T-helper 2 cell treated with Interferon-gamma antibody and Interleukin-4, amounts not matched to agents 100 ng/mL and 5 ng/mL, for 36 hours (primary cell): ENCODE data around the gene COMMD2. TPM values are rescaled to one million over a fixed set of nuclear protein-coding genes. Genes with fewer than 3 reads are reported as not detected.

ENCODE experiments used
- intact Hi-C: fragments of 100-400 bp; cut with micrococcal nuclease; formaldehyde crosslinking; loops from one replicate; pipeline ENCODE4 v1.15.1; 2023
- total RNA-seq: library from RNA; stranded (reverse); gene quantifications from 2 replicates; pipeline ENCODE4 v1.2.3, GENCODE V29; 2022

Gene COMMD2
- total RNA-seq, 1 donor from 2014 or later = 31.7 TPM

DNA sequence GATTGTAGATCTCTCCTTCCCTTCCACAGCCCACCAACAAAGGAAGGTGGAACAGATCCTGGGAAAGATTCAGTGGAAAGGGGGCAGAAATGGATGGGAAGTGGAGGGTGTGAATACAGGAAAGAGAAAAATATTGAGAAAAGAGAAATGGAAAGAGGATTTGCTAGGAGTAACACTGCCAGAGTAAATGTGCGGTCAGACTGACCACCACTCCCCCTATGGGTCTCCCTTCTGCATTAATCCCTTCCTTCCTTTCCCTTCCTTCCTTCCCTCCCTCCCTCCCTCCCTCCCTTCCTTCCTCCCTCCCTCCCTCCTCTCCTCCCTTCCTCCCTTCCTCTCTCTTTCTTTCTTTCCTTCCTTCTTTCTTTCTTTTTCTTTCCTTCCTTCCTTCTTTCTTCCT is 12.0 kb upstream of the COMMD2 start:
- intact Hi-C loops = no loop called here

DNA sequence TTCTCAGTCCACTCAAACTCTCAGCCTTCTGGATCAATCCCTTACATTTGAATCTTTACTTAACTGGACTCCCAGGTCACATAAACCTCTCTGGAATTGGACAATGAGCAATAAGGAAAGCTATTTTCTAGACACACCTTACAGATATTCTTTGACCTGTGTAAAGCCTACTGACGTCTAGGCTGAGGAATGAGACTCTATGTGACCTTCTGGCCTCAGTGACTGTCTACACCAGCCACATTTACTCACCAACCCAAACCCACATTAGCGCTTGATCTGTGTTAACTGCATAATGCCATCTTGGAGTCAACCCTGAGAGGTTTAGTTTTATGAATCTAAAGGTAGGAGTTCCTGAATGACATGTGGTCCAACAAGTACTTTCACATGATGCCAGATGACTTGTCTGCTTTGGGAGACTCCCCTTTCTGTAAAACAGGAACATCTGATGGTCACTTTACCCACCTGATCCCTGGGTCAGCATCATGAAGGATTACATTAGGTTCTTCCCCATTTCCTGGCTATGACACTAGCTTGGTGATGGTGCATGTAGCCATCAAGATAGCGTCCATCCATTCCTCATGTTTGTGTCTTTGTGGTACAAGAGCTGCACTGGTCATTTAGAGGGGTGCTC is 11.4 kb upstream of the COMMD2 start:
- intact Hi-C loops = no loop called here

DNA sequence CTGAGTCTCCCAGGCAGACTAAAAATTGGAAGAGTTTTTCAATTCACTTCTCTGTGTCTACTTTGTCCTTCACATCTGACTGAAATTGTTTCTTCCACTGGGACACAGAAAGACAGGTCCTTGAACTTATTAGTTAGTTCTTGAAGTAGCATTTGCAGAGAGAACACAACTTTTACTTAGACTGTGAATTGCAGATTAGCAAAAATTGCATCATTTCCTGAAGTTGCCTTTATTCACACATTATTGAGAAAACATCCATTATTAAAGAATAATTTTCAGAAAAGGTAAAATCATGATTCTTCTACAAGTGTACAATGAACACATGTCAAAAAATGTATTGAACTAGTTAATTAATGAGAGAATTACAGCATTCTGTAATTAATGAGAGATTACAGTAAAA is 1.4 kb upstream of the COMMD2 start:
- intact Hi-C loops = loop anchor here (10.0 kb wide), 1 partner anchor 629 kb away; the partner anchor contains the start of gene HPS3

GRCh38 chr3:149752788-149753136 is 473 bp upstream of the COMMD2 start:
- intact Hi-C loops = loop anchor here (1.0 to 10.0 kb wide), 5 partner anchors 61 to 628 kb away; partner anchors contain the start of genes HPS3 and RNF13

- intact Hi-C loops = loop anchor here (10.0 kb wide), 1 partner anchor 627 kb away; the partner anchor contains the start of gene HPS3
Observed at GRCh38 chr3:149751551-149751950, 738 bp downstream of the COMMD2 start.

- intact Hi-C loops = no loop called here
Observed at GRCh38 chr3:149744606-149745005, 7.7 kb downstream of the COMMD2 start.

- intact Hi-C loops = no loop called here
Observed at GRCh38 chr3:149744151-149744550, 8.1 kb downstream of the COMMD2 start.

DNA sequence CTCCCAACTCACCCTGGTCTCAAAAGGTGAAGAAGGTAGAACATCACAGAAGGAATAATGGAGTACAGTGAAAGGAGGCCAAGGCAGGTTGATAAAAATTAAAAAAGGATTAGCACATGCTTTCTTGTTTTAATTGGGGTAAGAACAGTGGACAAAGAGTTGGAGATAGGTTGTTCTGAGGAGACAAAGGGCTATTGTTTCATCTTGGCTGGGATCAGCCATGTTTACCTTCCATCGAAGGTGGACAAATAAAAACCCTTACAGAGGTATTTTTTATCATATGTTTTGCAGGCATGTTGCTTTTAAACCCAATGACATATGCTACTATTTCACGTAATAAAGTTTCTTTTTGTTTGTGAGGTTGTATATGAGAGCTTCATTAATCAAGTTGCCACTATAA is 12.9 kb downstream of the COMMD2 start:
- intact Hi-C loops = no loop called here

DNA sequence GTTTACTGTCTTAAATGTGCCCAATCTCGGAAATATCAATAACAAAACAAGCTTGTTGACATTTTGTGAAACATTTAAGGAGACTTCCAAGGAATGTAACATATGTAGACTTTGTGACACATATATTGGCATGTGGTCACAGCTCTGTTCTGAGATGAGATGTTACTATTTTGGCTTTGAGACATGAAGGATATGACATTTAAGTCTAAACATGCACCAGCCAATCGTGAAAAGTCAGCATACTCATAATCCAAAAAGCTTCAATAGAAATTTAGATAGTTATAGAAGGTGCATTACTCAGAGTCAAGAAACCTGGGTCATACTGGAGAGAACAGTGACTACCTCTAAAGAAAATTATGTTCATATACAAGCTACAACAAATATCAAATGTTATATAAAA is 13.4 kb downstream of the COMMD2 start:
- intact Hi-C loops = no loop called here

DNA sequence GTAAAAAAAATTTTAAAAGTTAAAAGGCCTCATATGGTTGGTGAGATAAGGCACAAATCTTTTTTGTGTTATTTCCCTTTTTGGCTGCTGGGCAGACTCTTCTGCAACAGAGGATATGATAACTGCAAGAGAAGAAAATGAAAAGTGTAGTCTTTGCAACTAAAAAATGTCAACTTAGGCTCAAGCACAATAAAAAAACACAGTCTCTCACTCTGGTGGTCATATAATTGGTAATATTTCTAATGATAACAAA is 15.4 kb downstream of the COMMD2 start:
- intact Hi-C loops = no loop called here

DNA sequence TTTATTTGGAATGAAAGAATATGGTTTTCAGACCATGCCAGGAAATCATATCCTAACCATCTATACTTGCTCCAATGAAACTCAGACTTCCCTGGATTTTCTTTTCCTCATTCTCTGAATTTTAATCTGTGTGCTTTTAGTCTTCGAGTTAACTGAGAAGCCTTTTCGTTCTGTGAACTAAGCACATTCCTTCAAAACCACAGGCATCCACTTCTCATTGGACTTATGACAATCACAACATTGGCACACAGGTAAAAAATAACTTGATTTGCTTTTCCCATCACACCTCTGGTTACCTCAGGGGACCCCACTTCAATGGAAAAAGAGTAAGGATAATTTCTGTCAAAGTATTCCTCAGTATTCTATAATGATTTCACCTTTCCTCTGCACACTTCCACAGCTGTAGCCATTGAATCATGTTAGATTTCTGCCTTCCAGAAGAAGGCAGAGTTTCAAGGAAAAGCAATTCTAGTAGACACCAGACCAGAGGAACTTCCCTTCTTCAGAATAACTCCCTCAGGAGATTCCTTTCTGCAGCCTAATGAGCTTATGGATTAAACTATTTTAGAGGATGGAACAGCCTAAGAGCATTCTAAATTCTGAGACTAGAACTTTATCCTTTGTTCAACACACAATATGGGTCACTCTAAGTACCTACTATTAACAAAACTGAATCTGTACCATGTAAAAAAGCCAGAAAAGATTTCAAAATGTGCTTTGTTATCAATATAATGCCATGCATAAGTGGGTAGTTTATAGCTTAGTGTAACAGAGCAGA is 15.9 kb downstream of the COMMD2 start:
- intact Hi-C loops = no loop called here

GRCh38 chr3:149732234-149732633 is 20.1 kb downstream of the COMMD2 start:
- intact Hi-C loops = no loop called here

GRCh38 chr3:149727656-149728055 is 24.6 kb downstream of the COMMD2 start:
- intact Hi-C loops = no loop called here

DNA sequence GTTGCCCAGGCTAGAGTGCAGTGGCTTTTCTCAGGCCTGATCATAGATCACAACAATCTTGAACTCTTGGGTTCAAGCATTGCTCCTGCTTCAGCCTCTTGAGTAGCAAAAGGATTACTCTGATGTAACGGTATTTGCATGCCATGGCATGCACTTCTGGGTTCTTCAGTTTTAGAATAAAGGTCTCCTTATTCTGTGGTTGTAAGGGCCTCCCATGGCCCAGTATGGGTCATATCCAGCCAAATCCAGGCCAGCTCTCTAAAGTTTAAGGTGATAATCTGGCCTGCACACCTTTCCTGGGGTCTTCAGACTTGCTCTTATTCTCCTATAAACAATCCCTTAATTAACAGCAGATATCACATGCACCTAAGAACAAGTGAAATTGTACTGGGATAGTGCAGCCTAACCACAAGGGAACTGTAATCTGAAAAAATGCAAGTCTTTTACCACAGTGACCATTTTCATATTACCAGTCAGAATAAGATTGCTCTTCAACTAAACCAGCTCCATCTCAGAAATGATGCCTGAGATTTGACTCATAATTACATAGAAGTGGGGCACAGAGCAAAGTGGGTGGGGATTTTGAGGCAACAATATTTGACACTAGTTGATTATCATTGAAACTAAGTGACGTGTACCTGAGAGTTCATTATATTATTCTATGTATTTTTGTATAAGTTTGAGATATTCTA is 25.4 kb downstream of the COMMD2 start:
- intact Hi-C loops = no loop called here

GRCh38 chr3:149723781-149724180 is 28.5 kb downstream of the COMMD2 start:
- intact Hi-C loops = no loop called here

GRCh38 chr3:149720918-149721317 is 31.4 kb downstream of the COMMD2 start:
- intact Hi-C loops = no loop called here

DNA sequence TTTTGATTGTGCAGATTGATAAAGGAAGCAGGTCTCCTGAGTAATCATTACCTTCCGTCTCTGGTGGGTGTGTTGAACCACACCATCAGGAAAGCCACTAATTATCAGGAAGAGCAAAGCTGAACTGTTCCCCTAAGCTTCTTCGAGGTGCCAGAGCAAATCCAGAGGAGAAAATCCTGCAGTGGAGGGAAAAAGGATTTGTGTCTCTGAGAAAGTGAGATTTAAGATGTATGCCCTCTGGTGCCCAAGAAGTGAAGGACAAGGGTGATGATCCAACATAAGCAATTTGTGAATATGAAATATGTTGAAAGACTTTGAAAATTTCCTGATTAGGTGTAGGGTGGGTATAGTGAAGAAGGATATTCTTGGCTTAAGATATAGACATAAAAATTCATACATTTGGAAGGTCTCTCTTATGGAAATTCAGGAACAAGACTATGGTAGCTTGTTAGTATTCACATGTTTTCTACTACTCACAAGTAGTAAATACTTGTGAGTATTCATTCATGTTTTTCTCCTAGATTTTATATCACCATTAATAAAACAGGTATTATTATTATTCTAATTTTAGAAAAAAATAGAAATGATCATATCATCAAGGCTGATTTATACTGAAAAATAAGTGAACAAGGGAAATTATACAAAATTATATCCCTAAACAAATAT is 34.8 kb downstream of the COMMD2 start:
- intact Hi-C loops = loop anchor here (1.0 to 2.0 kb wide), 3 partner anchors 148 to 205 kb away; no protein-coding TSS in a partner anchor

DNA sequence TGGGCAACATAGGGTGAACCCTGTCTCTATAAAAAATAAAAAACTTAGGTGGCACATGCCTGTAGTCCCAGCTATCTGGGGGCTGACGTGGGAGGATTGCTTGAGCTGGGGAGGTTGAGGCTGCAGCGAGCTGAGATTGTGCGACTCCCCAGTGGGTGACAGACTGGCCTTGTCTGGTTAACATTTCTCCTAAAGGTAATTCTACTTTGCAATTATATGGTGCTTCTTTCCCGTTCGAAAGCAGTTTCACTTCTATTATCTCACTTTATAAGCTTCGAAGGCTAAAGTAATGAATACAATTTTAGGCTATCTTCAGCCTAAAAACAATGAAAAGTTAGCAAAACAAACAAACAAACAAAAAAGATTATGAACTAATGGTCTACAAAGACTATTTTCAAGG is 35.3 kb downstream of the COMMD2 start:
- intact Hi-C loops = loop anchor here (1.0 to 2.0 kb wide), 3 partner anchors 148 to 205 kb away; no protein-coding TSS in a partner anchor

DNA sequence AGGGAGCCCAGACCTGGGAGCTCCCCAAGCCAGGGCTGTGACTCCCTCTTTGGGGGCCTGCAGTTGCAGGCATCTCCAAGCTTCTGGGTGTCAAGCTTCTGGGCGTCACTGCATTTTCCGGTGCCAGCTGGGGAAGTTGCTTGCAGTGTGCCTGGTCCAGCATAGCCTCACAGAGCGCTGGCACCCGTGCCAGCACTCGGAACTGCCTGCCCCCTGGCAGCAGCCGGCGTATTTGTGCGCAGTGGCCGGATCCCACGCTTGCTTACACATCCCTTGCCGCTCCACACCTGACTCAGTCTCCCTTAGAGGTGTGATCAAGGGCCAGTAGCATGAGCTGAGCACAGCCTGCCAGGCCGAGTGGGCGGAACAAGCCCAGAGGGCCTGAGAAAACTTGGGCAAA is 37.0 kb downstream of the COMMD2 start:
- intact Hi-C loops = no loop called here

DNA sequence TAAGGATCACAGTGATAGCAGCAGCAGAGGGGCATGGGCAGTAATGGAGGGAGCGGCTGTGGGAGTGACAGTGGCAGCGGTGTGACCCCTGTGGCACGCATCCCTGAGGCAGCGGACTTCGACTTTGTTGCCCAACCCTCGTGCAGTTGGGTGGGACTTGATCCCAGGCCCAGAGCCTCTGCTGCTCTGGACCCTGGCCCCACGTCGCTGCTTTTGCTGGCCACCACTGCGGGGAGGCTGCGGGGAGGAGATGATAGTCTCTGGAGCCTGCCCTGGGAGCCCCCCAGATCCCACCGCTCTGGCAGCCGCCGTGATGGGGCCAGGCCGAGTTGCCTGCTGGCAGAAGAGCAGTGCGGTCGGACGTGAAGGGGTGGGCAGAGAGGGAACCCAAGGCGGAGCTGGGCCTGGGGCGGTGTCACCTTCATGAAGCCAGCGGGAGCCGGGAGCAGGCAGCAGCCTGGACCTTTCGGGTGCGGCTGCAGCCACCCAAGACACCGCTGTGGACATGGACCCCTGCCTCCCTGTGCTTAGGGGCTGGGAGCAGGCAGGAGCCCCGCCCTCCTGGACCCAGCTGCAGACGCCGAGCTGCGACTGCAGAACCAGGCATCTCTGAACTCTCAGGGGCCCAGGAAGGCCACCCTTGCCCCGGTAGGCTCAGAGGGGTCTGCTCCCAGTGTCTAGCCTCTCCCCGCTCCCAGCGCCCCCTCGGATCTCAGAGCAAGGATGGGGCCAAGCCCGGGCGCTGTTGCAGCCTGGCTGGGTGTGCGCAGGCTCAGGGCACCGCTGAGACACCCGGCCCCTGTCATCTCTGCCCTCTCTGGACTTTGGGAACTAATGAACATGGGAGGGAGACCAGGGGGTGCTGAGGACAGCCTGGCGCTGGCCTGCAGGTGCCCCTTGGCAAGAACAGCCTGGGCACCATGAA is 38.3 kb downstream of the COMMD2 start:
- intact Hi-C loops = no loop called here

GRCh38 chr3:149706905-149707304 is 45.4 kb downstream of the COMMD2 start:
- intact Hi-C loops = no loop called here
